ENCODE results near the gene SMIM45.

Gene SMIM45

GRCh38 chr22:41939981-41940831, 11.7 kb upstream of the SMIM45 start:
- TF ChIP-seq POLR2A (IDR thresholded peaks at IDR 0.05) (no peak), EP300 (IDR thresholded peaks at IDR 0.05) (peak in 1 of 2 donors; percentile 6)
- Histone ChIP-seq H3K4me1 (peaks cover 0 to 28% (median 11%) of the 10 kb centered on the region in 4 donors), H3K4me3 (peak overlapping the region in 1 of 4 donors; percentile 26), H3K27me3 (no peaks in the 10 kb centered on the region), H3K36me3 (no peaks in the 10 kb centered on the region), H3K27ac (peak overlapping the region; percentile 43 to 84 (median 78)), H3K9me3 (no peaks in the 10 kb centered on the region)
- DNase-seq (ENCODE audit: low spot score in 2 of 2): no peak
- WGBS, 2 donors: 73 to 82% methylated on average over 13 of the region's 13 CpGs

DNA sequence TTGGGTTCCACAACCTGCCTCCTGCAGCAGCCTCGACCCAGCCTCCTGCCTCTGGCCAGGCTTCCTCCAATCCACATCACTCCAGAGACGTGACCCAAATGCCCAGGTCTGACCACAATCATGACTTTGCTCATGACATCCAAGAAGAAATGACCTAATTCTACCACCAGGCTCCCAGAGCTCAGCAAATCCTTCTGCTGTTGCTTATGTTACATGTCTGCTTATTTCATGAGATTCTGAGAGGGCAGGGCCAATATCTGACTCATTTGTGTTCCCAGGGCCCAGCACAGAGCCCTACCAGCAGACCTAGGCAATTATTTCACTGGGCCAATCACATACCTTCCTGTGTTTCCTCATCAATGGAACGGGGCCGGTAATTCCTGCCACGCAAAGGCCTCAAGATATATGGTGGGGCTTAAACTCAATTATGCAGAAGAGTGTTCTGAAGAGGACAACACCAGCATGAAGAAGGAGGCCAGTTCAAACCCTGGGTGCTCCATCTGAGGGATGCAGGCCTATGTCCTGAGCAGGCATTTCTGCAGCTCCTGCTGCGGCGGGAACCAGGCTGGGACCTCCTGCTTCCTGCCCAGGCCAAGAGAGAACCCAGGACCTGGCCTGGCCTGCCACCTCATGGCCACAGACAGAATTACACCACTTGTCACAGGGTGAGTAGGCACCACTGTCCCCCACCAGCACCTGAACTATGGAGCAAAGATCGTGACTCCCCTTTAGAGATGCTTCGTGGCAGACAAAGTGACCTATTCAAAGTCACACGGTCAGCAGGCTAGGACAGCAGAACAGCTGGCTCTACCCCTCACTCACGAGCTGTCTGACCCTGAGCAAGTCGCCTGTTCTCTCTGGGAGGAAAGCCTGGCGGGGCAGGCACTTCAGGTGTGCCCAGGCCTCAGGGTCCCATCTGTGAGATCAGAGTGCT, 10.9 kb upstream of the SMIM45 start:
- peak overlapping the region; percentile 43 to 84 (median 78) for H3K27ac ChIP-seq
- peaks cover 0 to 33% (median 15%) of the 10 kb centered on the region in 4 donors for H3K4me1 ChIP-seq
- TF ChIP-seq CTCF (IDR thresholded peaks at IDR 0.05): peak; percentile 86 to 98 (median 93)
- no peak for TF ChIP-seq POLR2A (IDR thresholded peaks at IDR 0.05)
- TF ChIP-seq EP300 (IDR thresholded peaks at IDR 0.05): peak in 1 of 2 donors; percentile 7
- H3K4me3 ChIP-seq: no peak overlapping the region
- peak; percentile 80 to 92 for DNase-seq (ENCODE audit: low spot score in 2 of 2)
- whole genome bisulfite sequencing, 2 donors: 39 to 60% methylated on average over 8 to 13 of the region's 13 CpGs
- H3K36me3 ChIP-seq: no peaks in the 10 kb centered on the region
- H3K9me3 ChIP-seq: no peaks in the 10 kb centered on the region
- H3K27me3 ChIP-seq: no peaks in the 10 kb centered on the region

- no peak for TF ChIP-seq CTCF (IDR thresholded peaks at IDR 0.05)
- TF ChIP-seq POLR2A (IDR thresholded peaks at IDR 0.05): no peak
- TF ChIP-seq EP300 (IDR thresholded peaks at IDR 0.05): no peak
- 81 to 91% methylated on average over 9 of the region's 9 CpGs for WGBS, 2 donors
- H3K4me1 ChIP-seq: peaks cover 0 to 41% (median 18%) of the 10 kb centered on the region in 4 donors
- H3K36me3 ChIP-seq: no peaks in the 10 kb centered on the region
- no peak for DNase-seq (ENCODE audit: low spot score in 2 of 2)
- H3K4me3 ChIP-seq: no peak overlapping the region
- H3K9me3 ChIP-seq: no peaks in the 10 kb centered on the region
- no peaks in the 10 kb centered on the region for H3K27me3 ChIP-seq
- H3K27ac ChIP-seq: no peak overlapping the region
These were observed 8.2 kb upstream of the SMIM45 start for GRCh38 chr22:41943661-41944209.

- H3K27ac ChIP-seq: peak within 1 kb of the TSS in 2 of 4 donors; percentile 42 to 60
These were observed 5.1 kb upstream of the SMIM45 start, which contains the start of gene CENPM for GRCh38 chr22:41946629-41947423. Gene CENPM (minus strand): TSS chr22:41947152. CDS start chr22:41947076, 76 bp downstream.

More at GRCh38 chr22:41946629-41947423, 5.1 kb upstream of the SMIM45 start, which contains the start of gene CENPM:
- Histone ChIP-seq H3K4me1 (peaks cover 0 to 14% (median 7%) of the 10 kb centered on the region in 4 donors), H3K36me3 (no peaks in the 10 kb centered on the region), H3K4me3 (peak within 1 kb of the TSS; percentile 57 to 64 (median 61)), H3K9me3 (no peaks in the 10 kb centered on the region), H3K27me3 (no peaks in the 10 kb centered on the region)
- WGBS, 2 donors: 2 to 3% methylated on average over 26 to 49 of the region's 56 CpGs
- no peak for TF ChIP-seq POLR2A (IDR thresholded peaks at IDR 0.05)
- TF ChIP-seq CTCF (IDR thresholded peaks at IDR 0.05): peak in 2 of 5 experiments; percentile 12 to 47
- peak in 1 of 2 donors; percentile 75 for TF ChIP-seq EP300 (IDR thresholded peaks at IDR 0.05)
- peak; percentile 75 to 86 for DNase-seq (ENCODE audit: low spot score in 2 of 2)
